HG03558 (cell line): ENCODE data around the gene NBPF6.
"Not testable (repeated sequence)": the region's sequence is repeated elsewhere in the genome, so short reads cannot be mapped to it uniquely, and the experiment has no call there.

Experiments used
- ATAC-seq: cut with Tn5 transposase; IDR thresholded peaks from one replicate; pipeline ENCODE4 v1.9.1; 2021; ENCODE audit warnings: moderate number of reproducible peaks; ENCODE audit not compliant: unreplicated experiment; ENCODE audit errors: extremely low read depth

Gene NBPF6

GRCh38 chr1:108495008-108495407 is 44.9 kb downstream of the NBPF6 start:
- ATAC-seq, result not testable (repeated sequence)

GRCh38 chr1:108496856-108497255 is 46.7 kb downstream of the NBPF6 start:
- ATAC-seq, result not testable (repeated sequence)

GRCh38 chr1:108502138-108502537 is 52.0 kb downstream of the NBPF6 start:
- no peak for ATAC-seq

DNA sequence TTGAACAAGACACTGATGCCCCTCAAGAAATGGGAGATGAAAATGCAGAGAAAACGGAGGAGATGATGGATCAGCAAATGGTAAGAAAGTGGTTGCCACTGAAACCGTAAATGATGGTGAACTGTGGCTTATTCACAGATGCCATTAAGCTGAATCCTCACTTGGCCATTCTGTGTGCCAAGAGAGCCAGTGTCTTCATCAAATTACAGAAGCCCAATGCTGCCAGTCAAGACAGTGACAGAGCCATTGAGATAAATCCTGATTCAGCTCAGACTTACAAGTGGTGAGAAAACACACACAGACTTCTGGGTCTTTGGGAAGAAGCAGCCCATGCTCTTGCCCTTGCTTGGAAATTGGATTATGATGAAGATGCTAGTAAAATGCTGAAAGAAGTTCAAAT is 52.5 kb downstream of the NBPF6 start:
- ATAC-seq, result no peak

- no peak for ATAC-seq
These were observed 53.1 kb downstream of the NBPF6 start for GRCh38 chr1:108503062-108503733.

DNA sequence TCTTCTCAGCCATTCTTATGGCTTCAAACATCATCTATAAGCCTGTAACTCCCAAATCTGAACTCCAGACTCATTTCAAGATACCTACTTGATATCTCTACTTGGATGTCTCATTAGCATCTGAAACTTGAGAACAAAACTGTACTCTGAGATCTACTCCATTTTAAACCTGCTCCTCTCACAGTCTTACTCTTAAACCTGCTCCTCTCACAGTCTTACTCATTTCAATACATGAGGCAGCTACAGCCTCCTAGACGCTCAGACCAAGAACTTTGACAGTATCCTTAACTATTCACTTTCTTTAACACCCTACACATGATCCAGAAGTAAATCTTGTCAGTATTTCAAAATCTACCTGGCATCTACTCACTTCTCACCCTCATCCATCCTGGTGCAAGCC is 54.3 kb downstream of the NBPF6 start:
- ATAC-seq, result no peak

DNA sequence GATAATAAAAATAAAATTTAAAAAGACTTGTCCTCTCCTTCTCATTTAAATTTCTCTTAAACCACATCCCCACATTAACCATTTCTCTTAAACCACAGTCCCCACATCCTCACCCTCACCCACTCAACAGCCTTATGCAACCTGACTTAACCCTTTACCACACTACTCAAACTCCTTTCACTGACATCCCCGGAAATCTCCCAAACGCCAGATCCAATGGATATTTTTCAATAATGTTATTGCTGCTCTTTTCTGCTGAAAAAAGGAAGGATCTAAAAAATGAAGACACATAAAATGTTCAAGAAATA is 55.6 kb downstream of the NBPF6 start:
- ATAC-seq, result no peak

- ATAC-seq, result no peak
These were observed 61.6 kb downstream of the NBPF6 start for GRCh38 chr1:108511764-108512163.

GRCh38 chr1:108512239-108513043 is 62.3 kb downstream of the NBPF6 start:
- no peak for ATAC-seq

GRCh38 chr1:108513044-108513415 is 62.9 kb downstream of the NBPF6 start:
- no peak for ATAC-seq

GRCh38 chr1:108513914-108514313 is 63.8 kb downstream of the NBPF6 start:
- not testable (repeated sequence) for ATAC-seq

DNA sequence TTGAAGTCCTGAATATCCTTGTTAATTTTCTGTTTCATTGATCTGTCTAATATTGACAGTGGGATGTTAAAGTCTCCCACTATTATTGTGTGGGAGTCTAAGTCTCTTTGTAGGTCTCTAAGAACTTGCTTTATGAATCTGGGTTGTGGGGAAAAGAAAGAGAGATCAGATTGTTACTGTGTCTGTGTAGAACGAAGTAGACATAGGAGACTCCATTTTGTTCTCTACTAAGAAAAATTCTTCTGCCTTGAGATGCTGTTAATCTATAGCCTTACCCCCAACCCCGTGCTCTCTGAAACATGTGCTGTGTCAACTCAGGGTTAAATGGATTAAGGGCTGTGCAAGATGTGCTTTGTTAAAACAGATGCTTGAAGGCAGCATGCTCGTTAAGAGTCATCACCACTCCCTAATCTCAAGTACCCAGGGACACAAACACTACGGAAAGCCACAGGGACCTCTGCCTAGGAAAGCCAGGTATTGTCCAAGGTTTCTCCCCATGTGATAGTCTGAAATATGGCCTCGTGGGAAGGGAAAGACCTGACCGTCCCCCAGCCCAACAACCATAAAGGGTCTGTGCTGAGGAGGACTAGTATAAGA is 67.3 kb downstream of the NBPF6 start:
- ATAC-seq, result not testable (repeated sequence)
